K562 (cell line): ENCODE results near the gene IFNGR2. TPM values are rescaled to one million over a fixed set of nuclear protein-coding genes. Genes with fewer than 3 reads are reported as not detected.

Source experiments
- BCOR ChIP-seq: fragments of 450-650 bp; IDR thresholded peaks from 2 replicates; pipeline ENCODE4 v1.6.1; 2016
- CREB1 ChIP-seq, 2 experiments: sonication (generic) in 1 of 2; formaldehyde crosslinking in 1 of 2; IDR thresholded peaks; 2 replicates each; pipeline versions ENCODE4 v1.6.1 to v1.8.0; 2012 to 2022; ENCODE audit warnings: inconsistent platforms in 1 of 2, mild to moderate bottlenecking in 1 of 2, missing genetic modification reagents in 1 of 2, moderate library complexity in 1 of 2
- DDX20 ChIP-seq: fragments of 450-650 bp; IDR thresholded peaks from 2 replicates; pipeline ENCODE4 v1.6.1; 2016; ENCODE audit warnings: missing genetic modification characterization, low read depth, mild to moderate bottlenecking, missing compliant biosample characterization, moderate library complexity
- EGR1 ChIP-seq: fragments of 450-650 bp; conservative IDR thresholded peaks from 2 replicates; pipeline ENCODE4 v1.6.1; 2017; ENCODE audit warnings: mild to moderate bottlenecking
- ETV5 ChIP-seq: sonication (generic); formaldehyde crosslinking; IDR thresholded peaks from 2 replicates; pipeline ENCODE4 v1.4.0; 2020; ENCODE audit warnings: low read depth, mild to moderate bottlenecking, missing genetic modification reagents
- HEY1 ChIP-seq: fragments of 250-450 bp; sonication (Bioruptor Pico); IDR thresholded peaks from 2 replicates; pipeline ENCODE4 v1.5.0; 2020; ENCODE audit warnings: mild to moderate bottlenecking, moderate library complexity, borderline replicate concordance
- MAZ ChIP-seq, 2 experiments: fragments of 450-650 bp in 1 of 2; sonication (generic) in 1 of 2; formaldehyde crosslinking; IDR thresholded peaks in 1 of 2; conservative IDR thresholded peaks in 1 of 2; 2 replicates each; pipeline versions ENCODE4 v1.4.0 to v1.5.0; 2020; ENCODE audit warnings: mild to moderate bottlenecking in 1 of 2, missing genetic modification reagents in 1 of 2
- MEF2A ChIP-seq: IDR thresholded peaks from 2 replicates; pipeline ENCODE4 v1.6.1; 2011; ENCODE audit warnings: low read depth, mild to moderate bottlenecking, low read length, moderate library complexity; ENCODE audit not compliant: control insufficient read depth
- MIER1 ChIP-seq: fragments of 450-650 bp; IDR thresholded peaks from 2 replicates; pipeline ENCODE4 v1.6.1; 2016; ENCODE audit warnings: antibody characterized with exemption, mild to moderate bottlenecking, low read depth
- NCOA6 ChIP-seq: fragments of 450-650 bp; IDR thresholded peaks from 2 replicates; pipeline ENCODE4 v1.6.1; 2017; ENCODE audit warnings: mild to moderate bottlenecking
- TEAD4 ChIP-seq, 2 experiments: sonication (generic) in 1 of 2; formaldehyde crosslinking in 1 of 2; IDR thresholded peaks; 2 replicates each; pipeline versions ENCODE4 v1.6.1 to v1.8.0; 2012 to 2022; ENCODE audit warnings: borderline replicate concordance in 1 of 2, inconsistent platforms in 1 of 2, low read length in 1 of 2, mild to moderate bottlenecking in 1 of 2, missing genetic modification reagents in 1 of 2
- TOE1 ChIP-seq, 2 experiments: fragments of 450-650 bp in 1 of 2; sonication (generic) in 1 of 2; formaldehyde crosslinking in 1 of 2; IDR thresholded peaks; 2 replicates each; pipeline versions ENCODE4 v1.7.1 to v1.8.0; 2016 to 2022; ENCODE audit warnings: borderline replicate concordance in 2 of 2, mild to moderate bottlenecking in 2 of 2, antibody characterized with exemption in 1 of 2, inconsistent platforms in 1 of 2, low read depth in 1 of 2, missing genetic modification reagents in 1 of 2, moderate library complexity in 1 of 2
- ZNF217 ChIP-seq: sonication (generic); formaldehyde crosslinking; IDR thresholded peaks from 2 replicates; pipeline ENCODE4 v1.8.0; 2022; ENCODE audit warnings: mild to moderate bottlenecking, missing genetic modification reagents
- ZNF668 ChIP-seq: fragments of 250-450 bp; sonication (Bioruptor Pico); IDR thresholded peaks from 2 replicates; pipeline ENCODE4 v1.8.0; 2022; ENCODE audit warnings: mild to moderate bottlenecking, inconsistent platforms
- polyA plus RNA-seq, 8 experiments: library from polyadenylated mRNA; depleted of rRNA in 4 of 8; stranded (reverse) in 5 of 8; unstranded in 3 of 8; fragments of >200 nt; fragmentation: Nextera tagmentation in 2 of 8; fragmentation: Illumina TruSeq in 1 of 8; extraction: Ambion mirVana in 2 of 8; extraction: Trizol in 1 of 8; gene quantifications; 2 replicates each; pipeline versions ENCODE4 v1.2.1 to v1.2.3, GENCODE V29; 2011 to 2014; ENCODE audit warnings: inconsistent platforms in 1 of 8, missing spikeins in 1 of 8
- total RNA-seq, 7 experiments: library from RNA; depleted of rRNA in 6 of 7; stranded (reverse); fragments of >200 nt in 6 of 7; fragmentation: Illumina TruSeq in 2 of 7; extraction: Trizol in 2 of 7; gene quantifications; 2 replicates each; pipeline versions ENCODE4 v1.2.1 to v1.2.3, GENCODE V29; 2011 to 2021; ENCODE audit warnings: low replicate concordance in 1 of 7
- TF ChIP-seq, protein P1 (sequence below): fragments of 450-650 bp; formaldehyde crosslinking; IDR thresholded peaks from 2 replicates; pipeline ENCODE4 v1.4.0; 2020; ENCODE audit warnings: mild to moderate bottlenecking, moderate library complexity
- TF ChIP-seq, protein P2 (sequence below), 2 experiments: fragments of 450-650 bp in 1 of 2; IDR thresholded peaks; 2 replicates each; pipeline ENCODE4 v1.6.1; 2011 to 2017; ENCODE audit warnings: low read depth in 2 of 2, antibody characterized with exemption in 1 of 2, borderline replicate concordance in 1 of 2, low read length in 1 of 2, mild to moderate bottlenecking in 1 of 2, mixed read lengths in 1 of 2; ENCODE audit not compliant: control insufficient read depth in 1 of 2
- TF ChIP-seq, protein P3 (sequence below): fragments of 450-650 bp; IDR thresholded peaks from 2 replicates; pipeline ENCODE4 v1.6.1; 2016; ENCODE audit warnings: borderline replicate concordance

The IFNGR2 gene
- total and polyA plus RNA-seq, 9 of the 15 experiments (the other 6 are each of a cell fraction or from before 2014, with no cell fraction given) = 6.7 to 58.0 (median 28.5) TPM

DNA sequence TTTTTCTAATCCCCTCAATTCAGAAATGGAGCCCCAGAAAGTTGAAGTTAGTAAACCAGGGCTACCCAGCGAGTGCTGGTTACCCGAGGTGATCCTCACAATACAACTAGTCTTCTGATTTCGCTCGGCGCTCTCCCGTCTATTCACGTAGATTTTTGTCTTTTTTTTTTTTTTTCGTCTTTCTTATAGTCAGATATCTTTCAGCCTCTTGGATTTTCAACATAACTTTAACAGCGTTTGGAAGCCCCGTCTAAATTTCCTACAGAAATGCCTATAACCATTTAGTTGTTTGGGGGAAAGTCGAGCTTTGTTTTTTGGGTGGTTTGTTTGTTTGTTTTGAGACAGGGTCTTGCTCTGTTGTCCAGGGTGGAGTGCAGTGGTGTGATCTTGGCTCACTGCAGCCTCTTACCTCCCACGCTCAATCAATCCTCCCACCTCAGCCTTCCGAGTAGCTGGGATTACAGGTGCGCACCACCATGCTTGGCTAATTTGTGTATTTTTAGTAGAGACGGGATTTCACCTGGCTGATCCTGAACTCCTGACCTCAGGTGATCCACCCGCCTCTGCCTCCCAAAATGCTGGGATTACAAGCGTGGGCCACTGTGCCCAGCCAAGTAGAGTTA is 77.4 kb downstream of the IFNGR2 start (continued):
- TF ChIP-seq, protein P1, sequence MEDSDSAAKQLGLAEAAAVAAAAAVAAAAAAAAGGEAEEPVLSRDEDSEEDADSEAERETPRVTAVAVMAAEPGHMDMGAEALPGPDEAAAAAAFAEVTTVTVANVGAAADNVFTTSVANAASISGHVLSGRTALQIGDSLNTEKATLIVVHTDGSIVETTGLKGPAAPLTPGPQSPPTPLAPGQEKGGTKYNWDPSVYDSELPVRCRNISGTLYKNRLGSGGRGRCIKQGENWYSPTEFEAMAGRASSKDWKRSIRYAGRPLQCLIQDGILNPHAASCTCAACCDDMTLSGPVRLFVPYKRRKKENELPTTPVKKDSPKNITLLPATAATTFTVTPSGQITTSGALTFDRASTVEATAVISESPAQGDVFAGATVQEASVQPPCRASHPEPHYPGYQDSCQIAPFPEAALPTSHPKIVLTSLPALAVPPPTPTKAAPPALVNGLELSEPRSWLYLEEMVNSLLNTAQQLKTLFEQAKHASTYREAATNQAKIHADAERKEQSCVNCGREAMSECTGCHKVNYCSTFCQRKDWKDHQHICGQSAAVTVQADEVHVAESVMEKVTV (CRISPR knock-in tag) = 0 out of 2 replicates have a peak, but pooled peaks have one; percentile 2
- no peak for TF ChIP-seq CREB1 (IDR thresholded peaks at IDR 0.05)
- TF ChIP-seq CREB1 (CRISPR knock-in tag; IDR thresholded peaks at IDR 0.05) = no peak
- 0 out of 2 replicates have a peak, but pooled peaks have one; percentile 5 for TF ChIP-seq TEAD4 (IDR thresholded peaks at IDR 0.05; ENCODE audit: low read length)
- TF ChIP-seq TEAD4 (CRISPR knock-in tag; IDR thresholded peaks at IDR 0.05; ENCODE audit: borderline replicate concordance) = no peak
- peak; percentile 62; the same call in 1 of the 2 replicates for TF ChIP-seq EGR1
- TF ChIP-seq DDX20 (tag) = no peak
- TF ChIP-seq, protein P2, sequence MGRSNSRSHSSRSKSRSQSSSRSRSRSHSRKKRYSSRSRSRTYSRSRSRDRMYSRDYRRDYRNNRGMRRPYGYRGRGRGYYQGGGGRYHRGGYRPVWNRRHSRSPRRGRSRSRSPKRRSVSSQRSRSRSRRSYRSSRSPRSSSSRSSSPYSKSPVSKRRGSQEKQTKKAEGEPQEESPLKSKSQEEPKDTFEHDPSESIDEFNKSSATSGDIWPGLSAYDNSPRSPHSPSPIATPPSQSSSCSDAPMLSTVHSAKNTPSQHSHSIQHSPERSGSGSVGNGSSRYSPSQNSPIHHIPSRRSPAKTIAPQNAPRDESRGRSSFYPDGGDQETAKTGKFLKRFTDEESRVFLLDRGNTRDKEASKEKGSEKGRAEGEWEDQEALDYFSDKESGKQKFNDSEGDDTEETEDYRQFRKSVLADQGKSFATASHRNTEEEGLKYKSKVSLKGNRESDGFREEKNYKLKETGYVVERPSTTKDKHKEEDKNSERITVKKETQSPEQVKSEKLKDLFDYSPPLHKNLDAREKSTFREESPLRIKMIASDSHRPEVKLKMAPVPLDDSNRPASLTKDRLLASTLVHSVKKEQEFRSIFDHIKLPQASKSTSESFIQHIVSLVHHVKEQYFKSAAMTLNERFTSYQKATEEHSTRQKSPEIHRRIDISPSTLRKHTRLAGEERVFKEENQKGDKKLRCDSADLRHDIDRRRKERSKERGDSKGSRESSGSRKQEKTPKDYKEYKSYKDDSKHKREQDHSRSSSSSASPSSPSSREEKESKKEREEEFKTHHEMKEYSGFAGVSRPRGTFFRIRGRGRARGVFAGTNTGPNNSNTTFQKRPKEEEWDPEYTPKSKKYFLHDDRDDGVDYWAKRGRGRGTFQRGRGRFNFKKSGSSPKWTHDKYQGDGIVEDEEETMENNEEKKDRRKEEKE (IDR thresholded peaks at IDR 0.05; ENCODE audit: borderline replicate concordance in 1 of 2, control insufficient read depth in 1 of 2, low read depth in 2 of 2, low read length in 1 of 2) = 0 out of 4 replicates have a peak, but pooled peaks of 1 of the 2 experiments have one; percentile 0
- no peak for TF ChIP-seq MEF2A
- TF ChIP-seq NCOA6 = 0 out of 2 replicates have a peak, but pooled peaks have one; percentile 4
- TF ChIP-seq MIER1 = 0 out of 2 replicates have a peak, but pooled peaks have one; percentile 71
- TF ChIP-seq BCOR = 0 out of 2 replicates have a peak, but pooled peaks have one; percentile 31
- TF ChIP-seq ZNF217 = no peak
- TF ChIP-seq TOE1 (IDR thresholded peaks at IDR 0.05; ENCODE audit: borderline replicate concordance) = peak; percentile 16; the same call in 1 of the 2 replicates
- TF ChIP-seq TOE1 (CRISPR knock-in tag; IDR thresholded peaks at IDR 0.05; ENCODE audit: borderline replicate concordance, low read depth) = 0 out of 2 replicates have a peak, but pooled peaks have one; percentile 59
- TF ChIP-seq, protein P3, sequence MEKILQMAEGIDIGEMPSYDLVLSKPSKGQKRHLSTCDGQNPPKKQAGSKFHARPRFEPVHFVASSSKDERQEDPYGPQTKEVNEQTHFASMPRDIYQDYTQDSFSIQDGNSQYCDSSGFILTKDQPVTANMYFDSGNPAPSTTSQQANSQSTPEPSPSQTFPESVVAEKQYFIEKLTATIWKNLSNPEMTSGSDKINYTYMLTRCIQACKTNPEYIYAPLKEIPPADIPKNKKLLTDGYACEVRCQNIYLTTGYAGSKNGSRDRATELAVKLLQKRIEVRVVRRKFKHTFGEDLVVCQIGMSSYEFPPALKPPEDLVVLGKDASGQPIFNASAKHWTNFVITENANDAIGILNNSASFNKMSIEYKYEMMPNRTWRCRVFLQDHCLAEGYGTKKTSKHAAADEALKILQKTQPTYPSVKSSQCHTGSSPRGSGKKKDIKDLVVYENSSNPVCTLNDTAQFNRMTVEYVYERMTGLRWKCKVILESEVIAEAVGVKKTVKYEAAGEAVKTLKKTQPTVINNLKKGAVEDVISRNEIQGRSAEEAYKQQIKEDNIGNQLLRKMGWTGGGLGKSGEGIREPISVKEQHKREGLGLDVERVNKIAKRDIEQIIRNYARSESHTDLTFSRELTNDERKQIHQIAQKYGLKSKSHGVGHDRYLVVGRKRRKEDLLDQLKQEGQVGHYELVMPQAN = no peak
- TF ChIP-seq ZNF668 (CRISPR knock-in tag) = no peak
- TF ChIP-seq ETV5 (CRISPR knock-in tag) = no peak
- TF ChIP-seq MAZ (CRISPR knock-in tag; conservative IDR thresholded peaks at IDR 0.05 in 1 of 2, IDR thresholded peaks at IDR 0.05 in 1 of 2) = no peak; a peak in 1 of 4 replicates
- no peak for TF ChIP-seq HEY1
